ENCODE results near the gene IGSF21. TPM values are rescaled to one million over a fixed set of nuclear protein-coding genes. Genes with fewer than 3 reads are reported as not detected.

IGSF21 gene
- total RNA-seq, 1 experiment from 2014 or later, result not detected

DNA sequence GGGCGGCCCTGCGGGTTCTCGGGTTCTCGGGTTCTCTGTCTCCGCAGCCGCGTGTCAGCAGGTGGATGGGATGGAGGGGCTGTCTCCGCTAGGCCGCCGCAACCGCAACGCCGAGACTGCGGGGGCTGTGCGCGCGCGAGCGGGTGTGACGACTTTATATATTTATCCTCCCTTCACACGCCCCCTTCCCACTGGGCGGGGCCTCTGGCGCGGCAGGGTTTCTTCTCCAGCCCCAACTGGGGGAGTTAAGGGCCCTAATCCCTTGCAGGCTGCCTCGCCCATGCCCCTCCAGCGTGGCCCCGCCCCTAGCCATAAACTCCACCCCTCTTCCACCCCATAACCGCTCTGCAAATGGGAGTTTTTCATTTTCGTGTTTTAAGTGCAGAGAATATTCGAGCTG lies 3.4 kb downstream of the IGSF21 start:
- H3K27ac Mint-ChIP-seq (ENCODE audit: unreplicated experiment), result no peak overlapping the region
- H3K9me3 Mint-ChIP-seq (ENCODE audit: low read depth, unreplicated experiment), result no peaks in the 10 kb centered on the region
- CTCF ChIA-PET, result no interaction called here
- BruUV-seq (replicated peaks), result no TSS peak
- no peak for DNase-seq
- intact Hi-C loops (cut with micrococcal nuclease; ENCODE audit: unreplicated experiment), result no loop called here
- no peaks in the 10 kb centered on the region for H3K36me3 Mint-ChIP-seq (ENCODE audit: insufficient read depth, unreplicated experiment)
- no peaks in the 10 kb centered on the region for H3K4me1 Mint-ChIP-seq (ENCODE audit: low read depth, unreplicated experiment)
- peaks cover 97% of the 10 kb centered on the region for H3K27me3 Mint-ChIP-seq (ENCODE audit: unreplicated experiment)
- TF ChIP-seq, protein P1, sequence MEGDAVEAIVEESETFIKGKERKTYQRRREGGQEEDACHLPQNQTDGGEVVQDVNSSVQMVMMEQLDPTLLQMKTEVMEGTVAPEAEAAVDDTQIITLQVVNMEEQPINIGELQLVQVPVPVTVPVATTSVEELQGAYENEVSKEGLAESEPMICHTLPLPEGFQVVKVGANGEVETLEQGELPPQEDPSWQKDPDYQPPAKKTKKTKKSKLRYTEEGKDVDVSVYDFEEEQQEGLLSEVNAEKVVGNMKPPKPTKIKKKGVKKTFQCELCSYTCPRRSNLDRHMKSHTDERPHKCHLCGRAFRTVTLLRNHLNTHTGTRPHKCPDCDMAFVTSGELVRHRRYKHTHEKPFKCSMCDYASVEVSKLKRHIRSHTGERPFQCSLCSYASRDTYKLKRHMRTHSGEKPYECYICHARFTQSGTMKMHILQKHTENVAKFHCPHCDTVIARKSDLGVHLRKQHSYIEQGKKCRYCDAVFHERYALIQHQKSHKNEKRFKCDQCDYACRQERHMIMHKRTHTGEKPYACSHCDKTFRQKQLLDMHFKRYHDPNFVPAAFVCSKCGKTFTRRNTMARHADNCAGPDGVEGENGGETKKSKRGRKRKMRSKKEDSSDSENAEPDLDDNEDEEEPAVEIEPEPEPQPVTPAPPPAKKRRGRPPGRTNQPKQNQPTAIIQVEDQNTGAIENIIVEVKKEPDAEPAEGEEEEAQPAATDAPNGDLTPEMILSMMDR (IDR thresholded peaks at IDR 0.05; ENCODE audit: unreplicated experiment), result no peak
- H3K4me3 Mint-ChIP-seq (ENCODE audit: low read depth, unreplicated experiment), result no peak overlapping the region

DNA sequence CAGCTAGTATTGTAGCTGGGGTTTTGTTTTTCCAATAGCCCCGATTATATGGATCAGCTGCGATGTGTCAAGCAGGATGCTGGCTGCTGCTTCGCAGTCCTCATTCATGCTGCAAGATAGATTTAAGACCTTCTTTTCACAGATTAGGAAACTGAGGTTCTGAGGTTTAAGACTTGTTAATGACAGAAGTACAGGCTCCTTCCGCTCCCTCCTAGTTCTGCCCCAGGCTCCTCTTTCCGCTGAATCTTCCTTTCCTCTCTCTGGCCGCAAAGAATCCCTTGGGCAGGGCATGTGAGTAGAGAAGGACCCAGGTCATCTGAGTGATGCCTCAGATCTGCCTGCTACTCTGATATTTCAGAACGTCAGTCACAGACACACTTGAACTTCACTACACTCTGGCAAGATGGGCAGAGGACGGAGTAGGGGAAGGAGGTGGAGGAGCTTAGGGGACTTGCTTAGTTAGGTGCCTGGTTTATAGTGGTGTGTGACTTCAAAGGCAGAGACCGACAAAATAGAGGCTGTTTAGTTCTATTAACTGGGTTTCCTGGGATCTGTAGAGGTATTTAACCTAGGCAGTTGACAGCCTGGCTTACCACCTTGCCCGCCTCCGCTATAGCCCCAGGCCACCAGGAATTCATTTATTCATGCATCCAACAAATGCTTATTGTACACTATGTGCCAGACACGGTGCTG lies 4.2 kb downstream of the IGSF21 start:
- no peak for DNase-seq
- CTCF ChIA-PET, result no interaction called here
- H3K27ac Mint-ChIP-seq (ENCODE audit: unreplicated experiment), result no peak overlapping the region
- BruUV-seq (replicated peaks), result no TSS peak
- no peaks in the 10 kb centered on the region for H3K36me3 Mint-ChIP-seq (ENCODE audit: insufficient read depth, unreplicated experiment)
- H3K27me3 Mint-ChIP-seq (ENCODE audit: unreplicated experiment), result peaks cover 97% of the 10 kb centered on the region
- TF ChIP-seq, protein P1 (IDR thresholded peaks at IDR 0.05; ENCODE audit: unreplicated experiment), result no peak
- no peaks in the 10 kb centered on the region for H3K4me1 Mint-ChIP-seq (ENCODE audit: low read depth, unreplicated experiment)
- intact Hi-C loops (cut with micrococcal nuclease; ENCODE audit: unreplicated experiment), result no loop called here
- no peak overlapping the region for H3K4me3 Mint-ChIP-seq (ENCODE audit: low read depth, unreplicated experiment)
- no peaks in the 10 kb centered on the region for H3K9me3 Mint-ChIP-seq (ENCODE audit: low read depth, unreplicated experiment)

DNA sequence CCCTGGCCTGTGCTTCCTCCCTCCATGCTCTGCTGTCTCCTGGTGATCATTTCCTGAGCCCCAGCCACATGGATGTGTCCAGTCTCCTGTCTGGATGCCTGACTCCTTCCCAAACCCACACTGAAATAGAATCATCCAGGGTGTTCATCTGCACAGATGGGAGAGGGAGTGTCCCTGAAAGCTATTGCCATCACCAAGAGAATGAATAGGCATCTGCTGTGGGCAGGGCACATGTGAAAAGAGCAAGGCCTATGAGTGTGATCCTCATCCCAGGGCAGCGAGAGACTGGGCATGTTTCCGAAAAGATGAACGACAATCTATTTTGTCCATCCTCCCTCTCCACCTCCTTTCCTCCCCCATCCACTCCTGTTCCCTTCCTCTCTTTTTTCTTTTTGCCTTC lies 5.0 kb downstream of the IGSF21 start:
- no peaks in the 10 kb centered on the region for H3K4me1 Mint-ChIP-seq (ENCODE audit: low read depth, unreplicated experiment)
- no peak overlapping the region for H3K27ac Mint-ChIP-seq (ENCODE audit: unreplicated experiment)
- BruUV-seq (replicated peaks), result no TSS peak
- intact Hi-C loops (cut with micrococcal nuclease; ENCODE audit: unreplicated experiment), result no loop called here
- CTCF ChIA-PET, result no interaction called here
- H3K9me3 Mint-ChIP-seq (ENCODE audit: low read depth, unreplicated experiment), result no peaks in the 10 kb centered on the region
- no peak for DNase-seq
- H3K27me3 Mint-ChIP-seq (ENCODE audit: unreplicated experiment), result peaks cover 97% of the 10 kb centered on the region
- TF ChIP-seq, protein P1 (IDR thresholded peaks at IDR 0.05; ENCODE audit: unreplicated experiment), result no peak
- H3K36me3 Mint-ChIP-seq (ENCODE audit: insufficient read depth, unreplicated experiment), result no peaks in the 10 kb centered on the region
- no peak overlapping the region for H3K4me3 Mint-ChIP-seq (ENCODE audit: low read depth, unreplicated experiment)

DNA sequence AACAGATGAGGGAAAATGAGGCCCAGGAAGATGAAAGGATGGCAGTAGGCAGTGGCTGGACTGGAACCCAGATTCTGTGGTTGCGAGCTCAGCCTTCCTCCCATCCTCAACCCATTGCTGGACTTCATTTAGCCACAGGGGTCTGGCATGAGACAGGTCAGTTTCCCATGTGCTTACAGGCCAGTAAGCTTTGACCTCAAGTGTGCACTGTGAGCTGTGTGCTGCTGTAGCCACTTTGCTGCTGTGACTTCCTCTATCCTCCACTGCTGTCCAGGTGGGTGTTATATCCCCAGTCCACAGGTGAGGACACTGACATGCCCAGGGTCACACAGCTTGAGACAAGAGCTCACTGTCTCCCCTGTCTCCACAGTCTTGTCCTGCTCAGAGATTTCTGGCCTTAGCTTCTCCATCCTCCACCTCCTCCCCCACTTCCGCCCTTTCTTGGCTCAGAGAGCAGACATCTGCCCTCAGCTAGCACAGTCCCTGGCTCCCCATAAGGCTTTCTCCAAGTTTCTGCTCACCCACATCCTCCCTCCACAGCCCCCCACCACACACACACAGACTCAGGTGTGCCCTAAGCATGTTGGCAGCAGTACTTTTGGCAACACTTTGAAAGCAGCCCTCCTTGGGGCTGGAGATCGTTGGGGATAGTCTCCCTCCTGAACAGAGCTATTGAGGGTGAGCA lies 7.3 kb downstream of the IGSF21 start:
- Mint-ChIP-seq H3K36me3 (ENCODE audit: insufficient read depth, unreplicated experiment) (no peaks in the 10 kb centered on the region), H3K4me3 (ENCODE audit: low read depth, unreplicated experiment) (no peak overlapping the region), H3K9me3 (ENCODE audit: low read depth, unreplicated experiment) (no peaks in the 10 kb centered on the region), H3K27ac (ENCODE audit: unreplicated experiment) (no peak overlapping the region), H3K27me3 (ENCODE audit: unreplicated experiment) (peaks cover 97% of the 10 kb centered on the region), H3K4me1 (ENCODE audit: low read depth, unreplicated experiment) (no peaks in the 10 kb centered on the region)
- no peak for DNase-seq
- CTCF ChIA-PET, result no interaction called here
- intact Hi-C loops (cut with micrococcal nuclease; ENCODE audit: unreplicated experiment), result no loop called here
- TF ChIP-seq, protein P1 (IDR thresholded peaks at IDR 0.05; ENCODE audit: unreplicated experiment), result no peak
- BruUV-seq (replicated peaks), result no TSS peak
